Measurements from ENCODE around the gene TNFSF12.

TNFSF12 gene

DNA sequence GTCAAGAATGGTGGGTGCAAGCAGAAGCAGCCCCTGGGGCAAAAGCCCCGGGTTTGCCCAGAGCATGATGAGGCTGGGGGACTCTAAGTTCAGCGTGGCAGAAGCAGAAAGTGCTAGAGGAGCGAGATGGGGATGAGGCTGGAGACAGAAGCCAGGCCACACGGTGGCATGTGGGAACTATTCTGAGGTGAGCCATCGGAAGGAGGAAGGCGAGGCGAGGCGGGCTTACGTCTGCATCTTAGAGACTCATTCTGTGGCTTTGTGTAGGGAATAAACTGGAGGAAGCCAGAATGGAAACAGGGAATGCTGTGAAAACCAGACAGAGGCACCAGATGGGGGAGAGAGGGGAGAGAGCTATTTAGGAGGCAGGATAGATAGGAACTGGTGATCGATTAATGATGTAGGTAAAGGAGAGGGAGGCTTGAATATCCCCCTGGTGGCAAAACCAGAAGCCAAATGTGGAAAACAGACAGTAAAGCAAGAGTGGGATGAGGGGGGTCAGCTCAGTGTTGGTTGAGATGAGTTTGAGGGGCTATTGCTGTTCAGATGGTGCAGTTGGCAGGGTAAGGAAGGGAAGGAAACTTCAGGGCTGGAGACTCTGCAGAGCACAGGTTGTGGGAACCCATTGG is 6.6 kb downstream of the TNFSF12 start:
- TF ChIP-seq, protein P1, sequence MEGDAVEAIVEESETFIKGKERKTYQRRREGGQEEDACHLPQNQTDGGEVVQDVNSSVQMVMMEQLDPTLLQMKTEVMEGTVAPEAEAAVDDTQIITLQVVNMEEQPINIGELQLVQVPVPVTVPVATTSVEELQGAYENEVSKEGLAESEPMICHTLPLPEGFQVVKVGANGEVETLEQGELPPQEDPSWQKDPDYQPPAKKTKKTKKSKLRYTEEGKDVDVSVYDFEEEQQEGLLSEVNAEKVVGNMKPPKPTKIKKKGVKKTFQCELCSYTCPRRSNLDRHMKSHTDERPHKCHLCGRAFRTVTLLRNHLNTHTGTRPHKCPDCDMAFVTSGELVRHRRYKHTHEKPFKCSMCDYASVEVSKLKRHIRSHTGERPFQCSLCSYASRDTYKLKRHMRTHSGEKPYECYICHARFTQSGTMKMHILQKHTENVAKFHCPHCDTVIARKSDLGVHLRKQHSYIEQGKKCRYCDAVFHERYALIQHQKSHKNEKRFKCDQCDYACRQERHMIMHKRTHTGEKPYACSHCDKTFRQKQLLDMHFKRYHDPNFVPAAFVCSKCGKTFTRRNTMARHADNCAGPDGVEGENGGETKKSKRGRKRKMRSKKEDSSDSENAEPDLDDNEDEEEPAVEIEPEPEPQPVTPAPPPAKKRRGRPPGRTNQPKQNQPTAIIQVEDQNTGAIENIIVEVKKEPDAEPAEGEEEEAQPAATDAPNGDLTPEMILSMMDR (IDR thresholded peaks at IDR 0.05; ENCODE audit: insufficient read depth, low read depth, low read length, missing control alignments): peak; percentile 10
- H3K4me3 ChIP-seq (ENCODE audit: low read length): no peak overlapping the region
- DNase-seq (ENCODE audit: low read depth): no peak

DNA sequence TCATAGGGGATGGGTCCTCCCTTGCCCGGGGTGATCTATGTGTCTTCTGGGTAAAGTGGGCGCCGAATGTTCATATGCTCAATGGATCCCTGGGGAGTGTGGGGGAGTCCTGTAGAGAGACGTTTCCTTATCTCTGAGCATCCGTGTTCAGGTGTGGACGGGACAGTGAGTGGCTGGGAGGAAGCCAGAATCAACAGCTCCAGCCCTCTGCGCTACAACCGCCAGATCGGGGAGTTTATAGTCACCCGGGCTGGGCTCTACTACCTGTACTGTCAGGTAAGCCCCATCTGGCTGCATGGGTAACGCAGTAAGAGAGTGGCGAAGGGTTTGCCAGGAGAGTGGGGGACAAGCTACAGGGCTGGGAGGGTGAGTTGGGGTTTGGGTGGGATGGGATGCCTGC is 7.8 kb downstream of the TNFSF12 start:
- H3K4me3 ChIP-seq (ENCODE audit: low read length): no peak overlapping the region
- TF ChIP-seq, protein P1 (IDR thresholded peaks at IDR 0.05; ENCODE audit: insufficient read depth, low read depth, low read length, missing control alignments): no peak
- no peak for DNase-seq (ENCODE audit: low read depth)

DNA sequence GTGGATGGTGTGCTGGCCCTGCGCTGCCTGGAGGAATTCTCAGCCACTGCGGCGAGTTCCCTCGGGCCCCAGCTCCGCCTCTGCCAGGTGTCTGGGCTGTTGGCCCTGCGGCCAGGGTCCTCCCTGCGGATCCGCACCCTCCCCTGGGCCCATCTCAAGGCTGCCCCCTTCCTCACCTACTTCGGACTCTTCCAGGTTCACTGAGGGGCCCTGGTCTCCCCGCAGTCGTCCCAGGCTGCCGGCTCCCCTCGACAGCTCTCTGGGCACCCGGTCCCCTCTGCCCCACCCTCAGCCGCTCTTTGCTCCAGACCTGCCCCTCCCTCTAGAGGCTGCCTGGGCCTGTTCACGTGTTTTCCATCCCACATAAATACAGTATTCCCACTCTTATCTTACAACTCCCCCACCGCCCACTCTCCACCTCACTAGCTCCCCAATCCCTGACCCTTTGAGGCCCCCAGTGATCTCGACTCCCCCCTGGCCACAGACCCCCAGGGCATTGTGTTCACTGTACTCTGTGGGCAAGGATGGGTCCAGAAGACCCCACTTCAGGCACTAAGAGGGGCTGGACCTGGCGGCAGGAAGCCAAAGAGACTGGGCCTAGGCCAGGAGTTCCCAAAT is 8.4 kb downstream of the TNFSF12 start:
- TF ChIP-seq, protein P1 (IDR thresholded peaks at IDR 0.05; ENCODE audit: insufficient read depth, low read depth, low read length, missing control alignments): no peak
- H3K4me3 ChIP-seq (ENCODE audit: low read length): no peak overlapping the region
- no peak for DNase-seq (ENCODE audit: low read depth)

DNA sequence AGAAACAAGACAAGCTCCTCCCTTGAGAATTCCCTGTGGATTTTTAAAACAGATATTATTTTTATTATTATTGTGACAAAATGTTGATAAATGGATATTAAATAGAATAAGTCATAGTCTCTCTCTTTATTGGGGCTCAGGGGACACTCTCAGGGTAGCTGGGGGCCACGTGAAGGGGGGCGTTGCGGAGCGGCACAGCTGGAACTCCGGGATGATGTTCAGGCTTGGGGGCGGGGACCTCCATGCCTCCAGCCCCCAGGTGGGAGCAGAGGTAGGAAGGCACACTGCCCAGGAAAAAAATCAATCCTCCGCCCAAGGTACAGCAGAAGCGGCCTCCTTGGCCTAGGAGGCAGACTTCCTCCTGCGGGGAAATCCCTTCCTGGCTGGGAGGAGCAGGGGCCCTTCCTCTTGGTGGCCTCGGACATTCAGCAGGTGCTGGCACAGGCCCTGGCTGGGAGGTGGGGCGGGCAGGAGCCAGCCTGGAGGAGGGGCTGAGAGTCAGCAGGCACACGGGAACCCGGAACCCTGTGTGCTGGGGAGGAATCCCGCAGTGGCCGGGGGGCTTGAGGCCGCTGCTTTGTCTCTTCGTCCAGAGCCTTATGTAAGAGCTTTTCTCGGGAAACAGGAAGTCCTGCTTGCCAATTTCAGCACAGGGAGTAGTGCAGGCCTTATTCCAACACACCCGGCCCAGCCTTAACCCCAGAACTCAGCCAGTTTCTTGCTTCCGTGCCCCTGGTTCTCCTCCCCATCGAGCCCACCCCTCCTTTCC is 9.1 kb downstream of the TNFSF12 start:
- DNase-seq (ENCODE audit: low read depth): peak; percentile 54
- peak overlapping the region; percentile 34 for H3K4me3 ChIP-seq (ENCODE audit: low read length)
- TF ChIP-seq, protein P1 (IDR thresholded peaks at IDR 0.05; ENCODE audit: insufficient read depth, low read depth, low read length, missing control alignments): no peak

DNA sequence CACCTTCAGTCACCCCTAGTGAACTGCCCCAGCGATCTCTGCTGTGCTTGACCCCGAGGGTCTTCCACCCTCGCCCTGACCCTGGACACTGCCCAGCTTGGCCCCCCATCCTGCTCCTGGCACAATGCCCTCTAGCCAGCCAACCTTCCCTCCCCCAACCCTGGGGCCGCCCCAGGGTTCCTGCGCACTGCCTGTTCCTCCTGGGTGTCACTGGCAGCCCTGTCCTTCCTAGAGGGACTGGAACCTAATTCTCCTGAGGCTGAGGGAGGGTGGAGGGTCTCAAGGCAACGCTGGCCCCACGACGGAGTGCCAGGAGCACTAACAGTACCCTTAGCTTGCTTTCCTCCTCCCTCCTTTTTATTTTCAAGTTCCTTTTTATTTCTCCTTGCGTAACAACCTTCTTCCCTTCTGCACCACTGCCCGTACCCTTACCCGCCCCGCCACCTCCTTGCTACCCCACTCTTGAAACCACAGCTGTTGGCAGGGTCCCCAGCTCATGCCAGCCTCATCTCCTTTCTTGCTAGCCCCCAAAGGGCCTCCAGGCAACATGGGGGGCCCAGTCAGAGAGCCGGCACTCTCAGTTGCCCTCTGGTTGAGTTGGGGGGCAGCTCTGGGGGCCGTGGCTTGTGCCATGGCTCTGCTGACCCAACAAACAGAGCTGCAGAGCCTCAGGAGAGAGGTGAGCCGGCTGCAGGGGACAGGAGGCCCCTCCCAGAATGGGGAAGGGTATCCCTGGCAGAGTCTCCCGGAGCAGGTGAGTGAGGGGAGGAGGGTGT is 9.9 kb downstream of the TNFSF12 start, which contains the start of gene TNFSF13:
TNFSF13 (plus strand) TSS at position 207 of the 776 bp plus-strand sequence; CDS start at position 497, 290 bp downstream.
- peak within 1 kb of the TSS; percentile 34 for H3K4me3 ChIP-seq (ENCODE audit: low read length)
- no peak for DNase-seq (ENCODE audit: low read depth)
- TF ChIP-seq, protein P1 (IDR thresholded peaks at IDR 0.05; ENCODE audit: insufficient read depth, low read depth, low read length, missing control alignments): no peak

DNA sequence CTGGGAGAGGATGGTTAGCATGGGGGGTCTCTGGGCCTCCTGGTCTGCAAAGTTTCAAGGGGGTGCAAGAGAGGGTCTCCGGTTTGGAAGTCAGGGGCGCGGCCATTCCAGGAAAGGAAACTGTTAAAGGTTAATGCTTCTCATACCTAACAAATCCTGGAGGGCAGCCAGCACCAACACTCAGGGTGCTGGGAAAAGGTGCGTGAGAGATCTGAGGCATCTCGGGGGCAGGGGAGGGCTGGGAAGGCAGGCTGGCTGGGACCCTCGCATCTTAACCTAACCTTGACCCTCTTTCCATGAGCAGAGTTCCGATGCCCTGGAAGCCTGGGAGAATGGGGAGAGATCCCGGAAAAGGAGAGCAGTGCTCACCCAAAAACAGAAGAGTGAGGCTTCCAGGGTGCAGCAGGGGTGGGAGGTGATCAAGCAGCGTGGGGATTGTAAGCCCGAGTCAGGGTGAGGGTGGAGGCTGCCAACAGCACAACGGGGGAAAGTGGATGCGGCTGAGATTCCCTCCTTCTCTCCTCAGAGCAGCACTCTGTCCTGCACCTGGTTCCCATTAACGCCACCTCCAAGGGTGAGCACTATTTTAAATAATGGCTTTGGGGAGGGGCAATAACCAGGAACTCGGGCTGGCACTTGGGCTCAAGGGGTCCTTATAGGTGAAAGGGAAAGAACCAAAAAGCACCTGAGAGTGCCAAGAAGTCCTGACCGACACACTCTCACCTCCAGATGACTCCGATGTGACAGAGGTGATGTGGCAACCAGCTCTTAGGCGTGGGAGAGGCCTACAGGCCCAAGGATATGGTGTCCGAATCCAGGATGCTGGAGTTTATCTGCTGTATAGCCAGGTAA is 10.7 kb downstream of the TNFSF12 start:
- TF ChIP-seq, protein P1 (IDR thresholded peaks at IDR 0.05; ENCODE audit: insufficient read depth, low read depth, low read length, missing control alignments): no peak
- DNase-seq (ENCODE audit: low read depth): no peak
- no peak overlapping the region for H3K4me3 ChIP-seq (ENCODE audit: low read length)
